Large intestine (tissue), 3 donors: ENCODE measurements around the gene CAPN3. TPM values are rescaled to one million over a fixed set of nuclear protein-coding genes. Genes with fewer than 3 reads are reported as not detected.

Source experiments
- DNase-seq, 2 donors: peaks; one replicate each; pipeline versions ENCODE4 v3.0.0 to v3.0.0-alpha.2; 2013
- H3K27ac ChIP-seq: one replicate; pipeline ENCODE4 v1.5.1; 2013; ENCODE audit warnings: low read length
- H3K27me3 ChIP-seq: 2 replicates; pipeline ENCODE4 v1.6.1; 2013; ENCODE audit warnings: low read length; ENCODE audit not compliant: control insufficient read depth, insufficient read depth
- H3K36me3 ChIP-seq: 2 replicates; pipeline ENCODE4 v1.6.1; 2013; ENCODE audit warnings: low read length; ENCODE audit not compliant: control insufficient read depth, insufficient read depth
- H3K4me1 ChIP-seq: one replicate; pipeline ENCODE4 v1.6.1; 2013; ENCODE audit warnings: low read length; ENCODE audit not compliant: control insufficient read depth, insufficient read depth
- H3K4me3 ChIP-seq: one replicate; pipeline ENCODE4 v1.5.1; 2013; ENCODE audit warnings: low read length
- H3K9me3 ChIP-seq: one replicate; pipeline ENCODE4 v1.6.1; 2013; ENCODE audit warnings: mild to moderate bottlenecking, low read depth, low read length, moderate library complexity; ENCODE audit not compliant: control insufficient read depth
- WGBS: methylation state at CpG from one replicate; pipeline ENCODE4 v1.1.5; 2013; ENCODE audit warnings: low lambda C conversion rate; ENCODE audit not compliant: insufficient coverage; 5-methylcytosine and 5-hydroxymethylcytosine counted together
- polyA plus RNA-seq: library from polyadenylated mRNA; unstranded; fragments of 120-200 nt; gene quantifications from one replicate; pipeline ENCODE4 v1.2.1, GENCODE V29; 2013

The CAPN3 gene
- polyA plus RNA-seq, 1 donor, result 229 TPM

- H3K27me3 ChIP-seq, result no peaks in the 10 kb centered on the region
- H3K4me1 ChIP-seq, result no peaks in the 10 kb centered on the region
- H3K4me3 ChIP-seq, result no peak overlapping the region
- DNase-seq, result no peak
- 84% methylated on average over 4 of the region's 7 CpGs for WGBS
- H3K27ac ChIP-seq, result no peak overlapping the region
- no peaks in the 10 kb centered on the region for H3K9me3 ChIP-seq
- H3K36me3 ChIP-seq, result peaks cover 45% of the 10 kb centered on the region
These were observed 6.9 kb upstream of the CAPN3 start for GRCh38 chr15:42352401-42352800.

DNA sequence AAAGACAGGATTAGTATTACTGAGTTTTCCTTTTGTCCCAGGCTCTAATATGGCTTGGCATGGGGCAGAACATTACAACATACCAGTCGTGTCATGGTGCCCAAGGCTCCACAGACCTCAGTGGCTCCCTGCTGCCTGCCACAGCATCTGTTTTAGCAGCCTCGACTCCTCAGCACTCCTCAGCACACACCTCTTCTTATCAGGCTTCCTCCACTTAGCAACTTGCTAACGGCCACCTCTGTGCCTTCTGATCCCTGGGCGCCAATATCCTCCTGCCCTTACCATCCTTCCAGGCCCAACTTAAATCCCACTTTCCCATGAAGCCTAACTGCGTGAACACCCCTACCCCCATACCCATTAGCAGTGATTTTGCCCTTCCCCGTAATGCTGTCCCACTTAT is 6.2 kb upstream of the CAPN3 start:
- WGBS, result 100% methylated on average over 1 of the region's 6 CpGs
- H3K27ac ChIP-seq, result no peak overlapping the region
- no peaks in the 10 kb centered on the region for H3K27me3 ChIP-seq
- H3K36me3 ChIP-seq, result peaks cover 43% of the 10 kb centered on the region
- H3K4me3 ChIP-seq, result no peak overlapping the region
- DNase-seq, result no peak
- H3K9me3 ChIP-seq, result no peaks in the 10 kb centered on the region
- no peaks in the 10 kb centered on the region for H3K4me1 ChIP-seq

GRCh38 chr15:42354824-42355223 is 4.5 kb upstream of the CAPN3 start:
- Histone ChIP-seq H3K36me3 (peaks cover 34% of the 10 kb centered on the region), H3K4me3 (no peak overlapping the region), H3K27ac (no peak overlapping the region), H3K27me3 (no peaks in the 10 kb centered on the region), H3K9me3 (no peaks in the 10 kb centered on the region), H3K4me1 (no peaks in the 10 kb centered on the region)
- no peak for DNase-seq
- no CpG with 5 or more reads among the region's 2 CpGs for WGBS

- Histone ChIP-seq H3K36me3 (peaks cover 36% of the 10 kb centered on the region), H3K27me3 (no peaks in the 10 kb centered on the region), H3K9me3 (no peaks in the 10 kb centered on the region), H3K27ac (no peak overlapping the region), H3K4me1 (no peaks in the 10 kb centered on the region), H3K4me3 (no peak overlapping the region)
- DNase-seq, result no peak
- no CpG with 5 or more reads among the region's 6 CpGs for WGBS
These were observed 4.0 kb upstream of the CAPN3 start for GRCh38 chr15:42355291-42355690.

- WGBS, result 100% methylated on average over 1 of the region's 5 CpGs
These were observed 2.5 kb upstream of the CAPN3 start for GRCh38 chr15:42356851-42357250.

GRCh38 chr15:42358141-42358540 is 1.2 kb upstream of the CAPN3 start:
- WGBS, result no CpG with 5 or more reads among the region's 2 CpGs
- H3K4me3 ChIP-seq, result no peak overlapping the region
- H3K36me3 ChIP-seq, result peaks cover 22% of the 10 kb centered on the region
- no peaks in the 10 kb centered on the region for H3K4me1 ChIP-seq
- no peak for DNase-seq
- H3K27me3 ChIP-seq, result no peaks in the 10 kb centered on the region
- no peaks in the 10 kb centered on the region for H3K9me3 ChIP-seq
- no peak overlapping the region for H3K27ac ChIP-seq

More at GRCh38 chr15:42356851-42357250, 2.5 kb upstream of the CAPN3 start:
- no peaks in the 10 kb centered on the region for H3K27me3 ChIP-seq
- no peaks in the 10 kb centered on the region for H3K4me1 ChIP-seq
- no peak overlapping the region for H3K27ac ChIP-seq
- DNase-seq, result no peak
- peaks cover 32% of the 10 kb centered on the region for H3K36me3 ChIP-seq
- H3K4me3 ChIP-seq, result no peak overlapping the region
- no peaks in the 10 kb centered on the region for H3K9me3 ChIP-seq

DNA sequence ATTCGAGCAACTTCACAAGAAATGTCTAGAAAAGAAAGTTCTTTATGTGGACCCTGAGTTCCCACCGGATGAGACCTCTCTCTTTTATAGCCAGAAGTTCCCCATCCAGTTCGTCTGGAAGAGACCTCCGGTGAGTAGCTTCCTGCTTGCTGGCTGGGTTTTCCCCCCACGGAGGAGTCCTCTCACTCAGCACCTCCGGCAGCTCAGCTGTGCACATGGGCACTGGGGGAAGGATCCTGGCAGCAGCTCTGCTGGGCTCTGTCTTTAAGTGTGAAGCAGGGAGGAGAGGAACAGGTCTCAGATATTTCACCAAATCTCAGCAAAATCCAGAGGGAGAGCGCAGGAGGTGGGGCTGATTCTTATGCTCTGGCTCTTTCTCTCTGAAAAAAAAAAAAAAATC is 684 bp downstream of the CAPN3 start:
- H3K27ac ChIP-seq, result no peak overlapping the region
- H3K36me3 ChIP-seq, result peaks cover 11% of the 10 kb centered on the region
- DNase-seq, result no peak
- H3K9me3 ChIP-seq, result no peaks in the 10 kb centered on the region
- WGBS, result 100% methylated on average over 1 of the region's 7 CpGs
- H3K27me3 ChIP-seq, result no peaks in the 10 kb centered on the region
- no peak overlapping the region for H3K4me3 ChIP-seq
- H3K4me1 ChIP-seq, result no peaks in the 10 kb centered on the region

DNA sequence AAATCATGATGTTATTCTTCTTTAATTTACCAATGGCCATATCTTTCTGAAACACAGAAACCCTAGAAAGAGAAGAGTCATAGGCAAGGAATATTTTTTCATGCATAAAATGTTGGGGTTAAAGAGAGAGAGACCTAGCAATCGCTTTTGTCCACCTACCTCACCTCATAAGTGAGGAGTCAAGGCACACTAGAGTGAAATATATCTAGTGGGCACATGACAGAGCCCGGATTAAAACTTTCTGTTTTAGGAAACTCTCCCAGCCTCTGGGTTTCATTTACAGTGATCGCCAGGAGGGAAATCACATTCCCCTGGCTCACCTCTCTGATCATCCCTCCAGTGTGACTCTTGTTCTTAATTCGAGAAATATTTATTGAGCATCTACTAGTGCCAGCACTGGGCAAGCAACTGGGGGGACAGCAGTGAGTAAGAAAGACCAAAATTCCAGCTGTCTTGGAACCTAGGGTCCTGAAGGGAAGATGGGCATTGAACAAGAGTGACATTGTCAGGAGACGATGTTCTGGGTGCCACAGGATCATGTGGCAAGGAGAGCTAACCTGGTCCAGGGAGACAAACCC is 1.3 kb downstream of the CAPN3 start:
- Histone ChIP-seq H3K9me3 (no peaks in the 10 kb centered on the region), H3K27me3 (no peaks in the 10 kb centered on the region), H3K36me3 (peaks cover 7% of the 10 kb centered on the region), H3K4me1 (no peaks in the 10 kb centered on the region), H3K4me3 (no peak overlapping the region), H3K27ac (no peak overlapping the region)
- DNase-seq, result no peak
- no CpG with 5 or more reads among the region's 5 CpGs for WGBS

GRCh38 chr15:42363487-42363886 is 4.2 kb downstream of the CAPN3 start:
- no peak for DNase-seq
- H3K36me3 ChIP-seq, result peaks cover 4% of the 10 kb centered on the region
- no peaks in the 10 kb centered on the region for H3K9me3 ChIP-seq
- no peak overlapping the region for H3K27ac ChIP-seq
- H3K4me3 ChIP-seq, result no peak overlapping the region
- WGBS, result no CpG with 5 or more reads among the region's 3 CpGs
- H3K4me1 ChIP-seq, result no peaks in the 10 kb centered on the region
- H3K27me3 ChIP-seq, result no peaks in the 10 kb centered on the region

- Histone ChIP-seq H3K4me1 (no peaks in the 10 kb centered on the region), H3K36me3 (peaks cover 4% of the 10 kb centered on the region), H3K9me3 (no peaks in the 10 kb centered on the region), H3K4me3 (no peak overlapping the region), H3K27me3 (no peaks in the 10 kb centered on the region), H3K27ac (no peak overlapping the region)
- no peak for DNase-seq
These were observed 4.6 kb downstream of the CAPN3 start for GRCh38 chr15:42363942-42364341.

GRCh38 chr15:42364529-42364928 is 5.2 kb downstream of the CAPN3 start:
- H3K36me3 ChIP-seq, result peaks cover 4% of the 10 kb centered on the region
- no peaks in the 10 kb centered on the region for H3K9me3 ChIP-seq
- peak in 1 of 2 donors; percentile 43 for DNase-seq
- no peak overlapping the region for H3K27ac ChIP-seq
- no peaks in the 10 kb centered on the region for H3K4me1 ChIP-seq
- no CpG with 5 or more reads among the region's 1 CpG for WGBS
- H3K4me3 ChIP-seq, result no peak overlapping the region
- H3K27me3 ChIP-seq, result no peaks in the 10 kb centered on the region
